ENCODE data around the gene PTDSS2.
"Not testable (repeated sequence)": the region's sequence is repeated elsewhere in the genome, so short reads cannot be mapped to it uniquely, and the experiment has no call there.

PTDSS2 gene

GRCh38 chr11:449889-450808 is at the start of gene PTDSS2:
Gene PTDSS2, plus strand, starts transcription at chr11:450279. Its CDS starts 177 bp downstream, at chr11:450456.
- DNase-seq = peak; percentile 85 to 91 (median 90)

DNA sequence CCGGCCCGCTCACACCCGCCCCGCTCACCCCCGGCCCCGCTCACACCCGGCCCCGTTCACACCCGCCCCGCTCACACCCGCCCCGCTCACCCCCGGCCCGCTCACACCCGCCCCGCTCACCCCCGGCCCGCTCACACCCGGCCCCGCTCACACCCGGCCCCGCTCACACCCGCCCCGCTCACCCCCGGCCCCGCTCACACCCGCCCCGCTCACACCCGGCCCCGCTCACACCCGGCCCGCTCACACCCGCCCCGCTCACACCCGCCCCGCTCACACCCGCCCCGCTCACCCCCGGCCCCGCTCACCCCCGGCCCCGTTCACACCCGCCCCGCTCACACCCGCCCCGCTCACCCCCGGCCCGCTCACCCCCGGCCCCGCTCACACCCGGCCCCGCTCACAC is 48.9 kb upstream of the PTDSS2 start:
- not testable (repeated sequence) for DNase-seq

DNA sequence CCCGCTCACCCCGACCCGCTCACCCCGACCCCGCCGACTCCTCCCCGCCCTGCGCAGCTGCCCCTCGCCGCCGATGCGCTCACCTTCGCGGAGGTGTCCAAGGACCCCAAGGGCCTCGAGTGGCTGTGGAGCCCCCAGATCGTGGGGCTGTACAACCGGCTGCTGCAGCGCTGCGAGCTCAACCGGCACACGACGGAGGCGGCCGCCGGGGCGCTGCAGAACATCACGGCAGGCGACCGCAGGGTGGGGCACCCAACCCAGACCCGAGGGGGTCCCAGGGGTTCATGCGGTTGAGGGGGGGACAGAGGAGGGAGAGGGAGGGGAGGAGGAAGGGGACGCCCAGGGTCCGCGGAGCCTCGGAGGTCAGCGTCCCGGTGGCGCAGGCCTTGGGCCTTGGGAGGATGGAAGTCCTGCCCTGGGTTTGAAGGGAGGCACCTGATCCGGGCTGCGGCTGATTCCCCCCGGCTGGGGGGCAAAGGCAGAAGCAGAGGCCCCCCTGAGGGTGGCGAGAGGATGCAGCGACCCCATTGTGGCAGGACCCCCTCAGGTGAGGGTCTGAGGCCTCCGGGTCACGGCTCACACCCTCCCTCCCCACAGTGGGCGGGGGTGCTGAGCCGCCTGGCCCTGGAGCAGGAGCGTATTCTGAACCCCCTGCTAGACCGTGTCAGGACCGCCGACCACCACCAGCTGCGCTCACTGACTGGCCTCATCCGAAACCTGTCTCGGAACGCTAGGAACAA is 46.9 kb upstream of the PTDSS2 start:
- DNase-seq = no peak

GRCh38 chr11:403761-404431 is 46.2 kb upstream of the PTDSS2 start:
- DNase-seq = no peak

DNA sequence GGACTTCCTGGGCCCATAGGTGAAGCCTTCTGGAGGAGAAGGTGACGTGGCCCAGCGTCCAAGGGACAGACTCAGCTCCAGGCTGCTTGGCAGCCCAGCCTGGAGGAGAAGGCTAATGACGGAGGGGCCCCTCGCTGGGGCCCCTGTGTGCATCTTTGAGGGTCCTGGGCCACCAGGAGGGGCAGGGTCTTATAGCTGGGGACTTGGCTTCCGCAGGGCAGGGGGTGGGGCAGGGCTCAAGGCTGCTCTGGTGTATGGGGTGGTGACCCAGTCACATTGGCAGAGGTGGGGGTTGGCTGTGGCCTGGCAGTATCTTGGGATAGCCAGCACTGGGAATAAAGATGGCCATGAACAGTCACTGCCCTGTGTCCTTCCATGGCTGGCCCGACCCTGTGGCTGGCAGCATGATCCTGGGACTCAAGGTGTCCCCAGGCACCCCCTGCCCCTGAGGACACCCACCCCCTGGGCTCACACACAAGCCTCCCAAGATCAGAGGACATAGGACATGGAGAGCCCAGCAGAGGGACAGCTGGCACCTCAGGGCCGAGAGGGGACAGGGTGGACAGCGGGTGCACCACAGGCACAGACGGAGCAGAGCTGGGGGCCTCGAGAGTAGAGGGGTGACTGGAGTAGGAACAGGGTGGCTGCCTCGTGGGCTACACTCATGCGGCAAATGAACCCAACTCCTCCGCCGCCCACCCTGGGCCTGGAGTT is 45.4 kb upstream of the PTDSS2 start:
- DNase-seq = no peak

- DNase-seq = no peak
Measured at GRCh38 chr11:405323-405953, 44.6 kb upstream of the PTDSS2 start.

GRCh38 chr11:405954-406795 is 43.9 kb upstream of the PTDSS2 start:
- DNase-seq = no peak

GRCh38 chr11:406796-407650 is 43.1 kb upstream of the PTDSS2 start:
- peak; percentile 88 to 94 (median 90) for DNase-seq

DNA sequence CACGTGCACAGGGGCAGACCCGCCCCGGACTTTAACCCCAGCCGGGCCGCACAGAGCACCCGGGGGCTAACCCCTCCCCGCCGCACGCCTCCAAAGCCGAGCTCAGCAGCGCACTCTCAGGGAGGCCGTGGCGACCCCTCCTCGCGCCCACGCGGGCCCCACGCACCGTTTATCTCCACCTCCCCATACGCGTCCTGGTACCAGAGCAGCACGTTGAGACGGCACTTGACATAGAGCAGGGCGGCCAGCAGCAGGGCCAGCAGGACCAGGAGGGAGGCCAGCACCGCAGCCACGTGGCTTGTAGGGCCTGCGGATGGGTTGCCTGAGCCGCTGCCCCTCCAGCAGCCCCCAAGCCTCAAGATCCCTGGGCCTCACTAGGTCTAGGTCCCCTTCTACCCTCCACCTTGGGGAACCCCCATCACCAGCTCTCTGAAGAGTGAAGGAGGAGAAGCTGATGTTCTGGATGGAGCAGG is 42.4 kb upstream of the PTDSS2 start:
- peak in 5 of 6 experiments; percentile 50 to 65 (median 57) for DNase-seq

- DNase-seq = no peak
Measured at GRCh38 chr11:408154-409007, 41.7 kb upstream of the PTDSS2 start.

GRCh38 chr11:409008-409599 is 41.0 kb upstream of the PTDSS2 start:
- DNase-seq = no peak

GRCh38 chr11:409600-410483 is 40.2 kb upstream of the PTDSS2 start:
- no peak for DNase-seq

GRCh38 chr11:410711-411110 is 39.4 kb upstream of the PTDSS2 start:
- DNase-seq = not testable (repeated sequence)

- not testable (repeated sequence) for DNase-seq
Measured at GRCh38 chr11:411520-411919, 38.6 kb upstream of the PTDSS2 start.

DNA sequence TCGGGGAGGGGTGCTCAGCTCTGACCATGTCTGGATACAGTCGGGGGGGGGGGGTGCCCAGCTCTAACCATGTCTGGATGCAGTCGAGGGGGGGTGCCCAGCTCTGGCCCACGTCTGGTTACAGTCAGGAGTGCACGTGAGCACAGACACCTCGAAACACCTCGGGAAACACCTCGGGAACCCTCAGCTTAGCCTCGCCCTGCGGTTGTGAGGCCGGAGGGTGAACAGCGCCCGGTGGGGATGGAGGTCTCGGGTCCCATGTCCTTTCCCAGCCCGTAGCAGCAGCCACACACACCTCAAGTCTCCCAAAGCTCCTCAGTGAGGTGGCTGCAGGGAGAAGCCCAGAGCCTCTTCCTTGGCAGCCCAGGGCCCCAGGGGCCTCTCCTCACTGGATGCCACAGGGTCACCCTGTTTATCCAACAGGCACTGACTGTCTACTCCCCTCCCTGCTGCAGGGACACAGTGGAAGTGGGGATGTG is 37.4 kb upstream of the PTDSS2 start:
- no peak for DNase-seq

- peak in 3 of 6 experiments; percentile 27 to 48 (median 35) for DNase-seq
Measured at GRCh38 chr11:413120-414081, 36.7 kb upstream of the PTDSS2 start.
